Smooth muscle cell (in vitro differentiated cells): Measurements from ENCODE around the gene NXT1. TPM values are rescaled to one million over a fixed set of nuclear protein-coding genes. Genes with fewer than 3 reads are reported as not detected.
"Not testable (repeated sequence)": the region's sequence is repeated elsewhere in the genome, so short reads cannot be mapped to it uniquely, and the experiment has no call there.

Source experiments
- DNase-seq: peaks from one replicate; lab custom pipeline; 2025; ENCODE audit not compliant: unreplicated experiment; lab: John Stamatoyannopoulos, UW
- H2AFZ ChIP-seq: fragments of 200-600 bp; sonication (generic); 2 replicates; pipeline ENCODE4 v1.6.0; 2016; ENCODE audit warnings: antibody characterized with exemption, low read depth, mild to moderate bottlenecking
- H3F3A ChIP-seq: fragments of 200-600 bp; sonication (generic); 2 replicates; pipeline ENCODE4 v1.6.0; 2017; ENCODE audit warnings: antibody characterized with exemption, low read depth
- H3K27ac ChIP-seq: fragments of 200-600 bp; sonication (generic); 2 replicates; pipeline ENCODE4 v1.5.1; 2016; ENCODE audit warnings: low read depth, mild to moderate bottlenecking
- H3K27me3 ChIP-seq: fragments of 200-600 bp; sonication (generic); 2 replicates; pipeline ENCODE4 v1.6.1; 2016; ENCODE audit warnings: low read depth, mild to moderate bottlenecking
- H3K36me3 ChIP-seq: fragments of 200-600 bp; sonication (generic); 2 replicates; pipeline ENCODE4 v1.5.1; 2016; ENCODE audit warnings: low read depth
- H3K4me1 ChIP-seq: fragments of 200-600 bp; sonication (generic); 2 replicates; pipeline ENCODE4 v1.5.1; 2016; ENCODE audit warnings: low read depth
- H3K4me2 ChIP-seq: fragments of 200-600 bp; sonication (generic); 2 replicates; pipeline ENCODE4 v1.6.0; 2016; ENCODE audit warnings: mild to moderate bottlenecking
- H3K4me3 ChIP-seq: fragments of 200-600 bp; sonication (generic); 2 replicates; pipeline ENCODE4 v1.5.1; 2016; ENCODE audit warnings: mild to moderate bottlenecking
- H3K79me2 ChIP-seq: fragments of 200-600 bp; sonication (generic); 2 replicates; pipeline ENCODE4 v1.6.0; 2016; ENCODE audit warnings: low read depth, mild to moderate bottlenecking
- H3K9ac ChIP-seq: fragments of 200-600 bp; sonication (generic); 2 replicates; pipeline ENCODE4 v1.6.0; 2016; ENCODE audit warnings: low read depth
- H3K9me3 ChIP-seq: fragments of 200-600 bp; sonication (generic); replicated peaks from 2 replicates; pipeline ENCODE4 v1.5.1; 2016; ENCODE audit warnings: low read depth
- H4K20me1 ChIP-seq: fragments of 200-600 bp; sonication (generic); 2 replicates; pipeline ENCODE4 v1.6.0; 2016; ENCODE audit warnings: low read depth
- CTCF ChIP-seq: fragments of 200-600 bp; sonication (generic); IDR thresholded peaks from 2 replicates; pipeline ENCODE4 v1.5.1; 2017; ENCODE audit warnings: borderline replicate concordance, mild to moderate bottlenecking, antibody characterized with exemption; ENCODE audit not compliant: insufficient read depth, poor library complexity, severe bottlenecking
- WGBS: methylation state at CpG from one replicate; pipeline ENCODE4 v1.1.7; 2016; ENCODE audit warnings: low lambda C conversion rate; 5-methylcytosine and 5-hydroxymethylcytosine counted together
- polyA plus RNA-seq: library from polyadenylated mRNA; unstranded; fragments of >200 nt; fragmentation: Nextera tagmentation; extraction: Ambion mirVana; gene quantifications from 2 replicates; pipeline ENCODE4 v1.2.1, GENCODE V29; 2016
- total RNA-seq: library from RNA; depleted of rRNA; stranded (reverse); fragments of >200 nt; gene quantifications from 2 replicates; pipeline ENCODE4 v1.2.3, GENCODE V29; 2014

The NXT1 gene
- total and polyA plus RNA-seq, 2 experiments from 2014 or later: 45.3 to 49.6 TPM

- no peaks in the 10 kb centered on the region for H3K79me2 ChIP-seq
- H3K4me2 ChIP-seq: no peak overlapping the region
- no peaks in the 10 kb centered on the region for H3K9me3 ChIP-seq
- no peaks in the 10 kb centered on the region for H3K36me3 ChIP-seq
- no peak overlapping the region for H3K4me3 ChIP-seq
- no peaks in the 10 kb centered on the region for H3F3A ChIP-seq
- no peak for DNase-seq
- TF ChIP-seq CTCF: no peak
- H2AFZ ChIP-seq: no peak overlapping the region
- H3K4me1 ChIP-seq: no peaks in the 10 kb centered on the region
- H3K9ac ChIP-seq: no peak overlapping the region
- no peak overlapping the region for H3K27ac ChIP-seq
- 100% methylated on average over 1 of the region's 1 CpG for WGBS
- no peaks in the 10 kb centered on the region for H3K27me3 ChIP-seq
- no peaks in the 10 kb centered on the region for H4K20me1 ChIP-seq
Measured at GRCh38 chr20:23343590-23343989, 7.0 kb upstream of the NXT1 start.

GRCh38 chr20:23344336-23344735, 6.3 kb upstream of the NXT1 start:
- Histone ChIP-seq H2AFZ (no peak overlapping the region), H3F3A (peaks cover 5% of the 10 kb centered on the region), H3K27me3 (no peaks in the 10 kb centered on the region), H3K4me1 (peaks cover 5% of the 10 kb centered on the region), H3K27ac (no peak overlapping the region), H3K4me3 (no peak overlapping the region), H3K79me2 (no peaks in the 10 kb centered on the region), H4K20me1 (no peaks in the 10 kb centered on the region), H3K36me3 (no peaks in the 10 kb centered on the region), H3K9ac (no peak overlapping the region), H3K4me2 (no peak overlapping the region), H3K9me3 (no peaks in the 10 kb centered on the region)
- WGBS: 51% methylated on average over 5 of the region's 5 CpGs
- no peak for DNase-seq
- TF ChIP-seq CTCF: no peak

GRCh38 chr20:23346002-23346401, 4.6 kb upstream of the NXT1 start:
- Histone ChIP-seq H3K9ac (no peak overlapping the region), H3K9me3 (no peaks in the 10 kb centered on the region), H3K27ac (no peak overlapping the region), H3K79me2 (no peaks in the 10 kb centered on the region), H3K4me2 (no peak overlapping the region), H3K4me1 (peaks cover 6% of the 10 kb centered on the region), H3F3A (peaks cover 5% of the 10 kb centered on the region), H4K20me1 (no peaks in the 10 kb centered on the region), H3K27me3 (no peaks in the 10 kb centered on the region), H3K4me3 (no peak overlapping the region), H3K36me3 (no peaks in the 10 kb centered on the region), H2AFZ (no peak overlapping the region)
- DNase-seq: no peak
- 92% methylated on average over 4 of the region's 4 CpGs for WGBS
- TF ChIP-seq CTCF: no peak

- Histone ChIP-seq H3K9ac (no peak overlapping the region), H3K79me2 (peaks cover 18% of the 10 kb centered on the region), H2AFZ (no peak overlapping the region), H4K20me1 (peaks cover 16% of the 10 kb centered on the region), H3K27me3 (no peaks in the 10 kb centered on the region), H3K4me3 (no peak overlapping the region), H3K4me2 (no peak overlapping the region), H3F3A (peaks cover 5% of the 10 kb centered on the region), H3K9me3 (no peaks in the 10 kb centered on the region), H3K36me3 (no peaks in the 10 kb centered on the region), H3K4me1 (peaks cover 16% of the 10 kb centered on the region), H3K27ac (no peak overlapping the region)
- no peak for TF ChIP-seq CTCF
- 95% methylated on average over 6 of the region's 6 CpGs for WGBS
- DNase-seq: no peak
Measured at GRCh38 chr20:23347791-23348190, 2.8 kb upstream of the NXT1 start.

GRCh38 chr20:23348510-23348909, 2.1 kb upstream of the NXT1 start:
- H3K9me3 ChIP-seq, H3K27me3 ChIP-seq, H2AFZ ChIP-seq, H3K4me2 ChIP-seq, H3K4me3 ChIP-seq, H3K9ac ChIP-seq, H3F3A ChIP-seq, DNase-seq, H3K36me3 ChIP-seq, H3K27ac ChIP-seq: not testable (repeated sequence)
- 85% methylated on average over 6 of the region's 6 CpGs for WGBS
- Histone ChIP-seq H4K20me1 (peaks cover 22% of the 10 kb centered on the region), H3K79me2 (peaks cover 23% of the 10 kb centered on the region), H3K4me1 (peaks cover 16% of the 10 kb centered on the region)
